Measurements from ENCODE around the gene BRME1.

Gene BRME1

GRCh38 chr19:13887018-13887436 is 18.9 kb downstream of the BRME1 start:
- DNase-seq = no peak

- no peak for DNase-seq
These were observed 20.0 kb downstream of the BRME1 start for GRCh38 chr19:13885826-13886365.

GRCh38 chr19:13884726-13885591 is 21.0 kb downstream of the BRME1 start:
- no peak for DNase-seq

- no peak for DNase-seq
These were observed 22.3 kb downstream of the BRME1 start for GRCh38 chr19:13883516-13884064.

GRCh38 chr19:13882836-13883235 is 23.1 kb downstream of the BRME1 start:
- DNase-seq = no peak

GRCh38 chr19:13882419-13882795 is 23.5 kb downstream of the BRME1 start:
- DNase-seq = no peak

GRCh38 chr19:13881692-13882418 is 24.1 kb downstream of the BRME1 start:
- peak; percentile 73 to 91 for DNase-seq

- DNase-seq = peak in 1 of 2 donors; percentile 35
These were observed 24.6 kb downstream of the BRME1 start for GRCh38 chr19:13881251-13881691.

GRCh38 chr19:13880059-13881043 is 25.6 kb downstream of the BRME1 start:
- DNase-seq = peak; percentile 98

GRCh38 chr19:13877303-13877702 is 28.6 kb downstream of the BRME1 start:
- DNase-seq = no peak

- no peak for DNase-seq
These were observed 29.1 kb downstream of the BRME1 start, which contains the start of gene NANOS3 for GRCh38 chr19:13876834-13877233. Gene NANOS3, plus strand, starts transcription at chr19:13877134. Its CDS starts 115 bp downstream, at chr19:13877249.

- DNase-seq = no peak
These were observed 30.1 kb downstream of the BRME1 start for GRCh38 chr19:13875824-13876223.

GRCh38 chr19:13873834-13874515 is 31.9 kb downstream of the BRME1 start:
- no peak for DNase-seq

GRCh38 chr19:13872695-13873389 is 33.1 kb downstream of the BRME1 start:
- DNase-seq = peak in 1 of 2 donors; percentile 12

GRCh38 chr19:13872339-13872694 is 33.6 kb downstream of the BRME1 start:
- no peak for DNase-seq

- DNase-seq = no peak
These were observed 35.0 kb downstream of the BRME1 start for GRCh38 chr19:13870873-13871272.

- DNase-seq = no peak
These were observed 36.6 kb downstream of the BRME1 start for GRCh38 chr19:13869281-13869680.

- DNase-seq = peak; percentile 56 to 85
These were observed 37.3 kb downstream of the BRME1 start for GRCh38 chr19:13868663-13869062.

GRCh38 chr19:13866463-13867046 is 39.4 kb downstream of the BRME1 start:
- no peak for DNase-seq
